Measurements from ENCODE around the gene SNORC.

SNORC gene

DNA sequence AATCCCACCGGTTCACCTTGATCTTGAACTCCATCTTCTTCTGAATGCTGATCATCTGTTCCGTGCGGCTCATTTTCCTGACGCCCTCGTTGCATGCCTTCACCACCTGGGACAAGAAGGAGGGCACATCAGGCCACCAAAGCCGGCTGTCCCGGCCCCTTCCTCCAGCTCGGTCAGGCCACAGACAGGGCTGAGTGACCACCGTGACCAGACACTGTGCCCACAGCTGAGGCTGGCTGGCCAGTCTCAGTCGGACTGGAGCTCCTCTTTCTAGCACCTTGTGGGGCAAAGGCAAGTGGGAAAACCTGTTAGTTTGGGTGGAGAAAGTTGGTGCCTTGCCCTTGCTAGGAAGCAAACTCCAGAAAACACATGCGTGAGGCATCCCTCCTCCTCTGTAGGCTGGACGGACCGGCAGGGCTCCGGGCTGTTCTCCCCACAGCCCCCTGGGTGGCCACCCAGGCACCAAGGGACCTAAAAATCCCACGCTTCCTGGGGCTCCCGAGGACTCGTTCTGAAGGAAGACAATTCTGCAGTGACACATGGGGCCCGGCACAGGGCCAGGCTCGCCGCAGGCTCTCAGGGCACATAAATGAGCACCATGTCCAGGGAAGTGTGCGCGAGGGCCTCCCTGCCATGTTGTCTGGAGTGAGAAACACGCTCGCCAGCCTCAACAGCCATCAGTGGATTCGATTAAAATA is 15.3 kb downstream of the SNORC start:
- Histone ChIP-seq H4K5ac (ENCODE audit: low read length) (no peak overlapping the region), H3K9ac (ENCODE audit: low read length) (no peak overlapping the region), H3K4me2 (ENCODE audit: low read length) (no peak overlapping the region), H3K27ac (ENCODE audit: low read depth, low read length) (no peak overlapping the region), H3K23ac (ENCODE audit: low read length) (no peak overlapping the region), H3K18ac (ENCODE audit: low read length) (no peak overlapping the region), H3K4me1 (ENCODE audit: control insufficient read depth, low read depth, low read length) (no peaks in the 10 kb centered on the region), H3K27me3 (ENCODE audit: insufficient read depth, low read length, poor library complexity) (no peaks in the 10 kb centered on the region), H4K8ac (ENCODE audit: low read depth, low read length) (no peak overlapping the region), H2AK5ac (ENCODE audit: low read length) (no peak overlapping the region), H2BK120ac (ENCODE audit: low read depth, low read length) (no peak overlapping the region), H2BK15ac (replicated peaks; ENCODE audit: low read depth) (no peak overlapping the region), H3K79me2 (ENCODE audit: control insufficient read depth, insufficient read depth, low read length) (no peaks in the 10 kb centered on the region), H3K56ac (ENCODE audit: low read length) (no peak overlapping the region), H2BK5ac (ENCODE audit: low read length) (no peak overlapping the region), H3K36me3 (ENCODE audit: control insufficient read depth, insufficient read depth, low read length) (no peaks in the 10 kb centered on the region), H3K4me3 (ENCODE audit: low read length) (no peak overlapping the region), H3K4ac (ENCODE audit: low read depth, low read length) (no peak overlapping the region), H3K79me1 (ENCODE audit: low read length) (no peaks in the 10 kb centered on the region)
- no peak for DNase-seq
- no CpG with 5 or more reads among the region's 25 CpGs for WGBS (ENCODE audit: extremely low coverage, insufficient coverage, low lambda C conversion rate)

DNA sequence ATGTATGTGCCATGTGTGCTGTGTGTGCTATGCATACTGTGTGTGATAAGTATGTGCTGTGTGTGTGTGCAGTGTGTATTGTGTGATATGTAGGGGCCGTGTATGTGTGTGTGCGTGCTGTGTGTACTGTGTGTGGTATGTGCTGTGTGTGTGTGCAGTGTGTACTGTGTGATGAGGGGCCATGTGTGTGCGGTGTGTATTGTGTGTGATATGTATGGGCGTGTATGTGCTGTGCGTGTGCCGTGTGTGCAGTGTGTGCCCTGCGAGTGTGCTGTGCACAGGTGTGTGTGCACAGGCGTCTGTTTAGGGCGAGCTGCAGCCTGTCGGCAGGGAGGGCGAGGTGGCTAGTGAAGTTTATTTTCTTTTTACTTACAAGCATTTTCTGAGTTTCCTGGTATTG is 16.1 kb downstream of the SNORC start:
- Histone ChIP-seq H3K56ac (ENCODE audit: low read length) (no peak overlapping the region), H2BK120ac (ENCODE audit: low read depth, low read length) (no peak overlapping the region), H2BK5ac (ENCODE audit: low read length) (no peak overlapping the region), H2BK15ac (replicated peaks; ENCODE audit: low read depth) (no peak overlapping the region), H3K4ac (ENCODE audit: low read depth, low read length) (no peak overlapping the region), H3K27me3 (ENCODE audit: insufficient read depth, low read length, poor library complexity) (no peaks in the 10 kb centered on the region), H2AK5ac (ENCODE audit: low read length) (no peak overlapping the region), H3K27ac (ENCODE audit: low read depth, low read length) (no peak overlapping the region), H3K4me2 (ENCODE audit: low read length) (no peak overlapping the region), H3K36me3 (ENCODE audit: control insufficient read depth, insufficient read depth, low read length) (no peaks in the 10 kb centered on the region), H3K79me2 (ENCODE audit: control insufficient read depth, insufficient read depth, low read length) (no peaks in the 10 kb centered on the region), H3K23ac (ENCODE audit: low read length) (no peak overlapping the region), H3K4me3 (ENCODE audit: low read length) (no peak overlapping the region), H3K9ac (ENCODE audit: low read length) (no peak overlapping the region), H3K4me1 (ENCODE audit: control insufficient read depth, low read depth, low read length) (no peaks in the 10 kb centered on the region), H4K8ac (ENCODE audit: low read depth, low read length) (no peak overlapping the region), H4K5ac (ENCODE audit: low read length) (no peak overlapping the region), H3K79me1 (ENCODE audit: low read length) (no peaks in the 10 kb centered on the region), H3K18ac (ENCODE audit: low read length) (no peak overlapping the region)
- no CpG with 5 or more reads among the region's 11 CpGs for WGBS (ENCODE audit: extremely low coverage, insufficient coverage, low lambda C conversion rate)
- DNase-seq, result no peak

GRCh38 chr2:232886632-232887031 is 16.6 kb downstream of the SNORC start:
- no peak overlapping the region for H4K8ac ChIP-seq (ENCODE audit: low read depth, low read length)
- no peak overlapping the region for H4K5ac ChIP-seq (ENCODE audit: low read length)
- H3K9ac ChIP-seq (ENCODE audit: low read length), result no peak overlapping the region
- H3K4me1 ChIP-seq (ENCODE audit: control insufficient read depth, low read depth, low read length), result no peaks in the 10 kb centered on the region
- no peak overlapping the region for H2AK5ac ChIP-seq (ENCODE audit: low read length)
- no peak overlapping the region for H3K56ac ChIP-seq (ENCODE audit: low read length)
- no peak overlapping the region for H3K4ac ChIP-seq (ENCODE audit: low read depth, low read length)
- H3K79me1 ChIP-seq (ENCODE audit: low read length), result no peaks in the 10 kb centered on the region
- WGBS (ENCODE audit: extremely low coverage, insufficient coverage, low lambda C conversion rate), result no CpG with 5 or more reads among the region's 7 CpGs
- H3K27ac ChIP-seq (ENCODE audit: low read depth, low read length), result no peak overlapping the region
- no peak for DNase-seq
- H3K4me2 ChIP-seq (ENCODE audit: low read length), result no peak overlapping the region
- no peak overlapping the region for H2BK15ac ChIP-seq (replicated peaks; ENCODE audit: low read depth)
- no peaks in the 10 kb centered on the region for H3K79me2 ChIP-seq (ENCODE audit: control insufficient read depth, insufficient read depth, low read length)
- H3K27me3 ChIP-seq (ENCODE audit: insufficient read depth, low read length, poor library complexity), result no peaks in the 10 kb centered on the region
- H3K36me3 ChIP-seq (ENCODE audit: control insufficient read depth, insufficient read depth, low read length), result no peaks in the 10 kb centered on the region
- no peak overlapping the region for H3K23ac ChIP-seq (ENCODE audit: low read length)
- H2BK120ac ChIP-seq (ENCODE audit: low read depth, low read length), result no peak overlapping the region
- no peak overlapping the region for H2BK5ac ChIP-seq (ENCODE audit: low read length)
- H3K4me3 ChIP-seq (ENCODE audit: low read length), result no peak overlapping the region
- H3K18ac ChIP-seq (ENCODE audit: low read length), result no peak overlapping the region

- WGBS (ENCODE audit: extremely low coverage, insufficient coverage, low lambda C conversion rate), result no CpG with 5 or more reads among the region's 15 CpGs
- DNase-seq, result peak; percentile 55
- no peaks in the 10 kb centered on the region for H3K79me1 ChIP-seq (ENCODE audit: low read length)
Measured at GRCh38 chr2:232887171-232887850, 17.2 kb downstream of the SNORC start.

GRCh38 chr2:232888099-232888836 is 18.2 kb downstream of the SNORC start:
- DNase-seq, result no peak
- H3K27me3 ChIP-seq (ENCODE audit: insufficient read depth, low read length, poor library complexity), result no peaks in the 10 kb centered on the region
- no peak overlapping the region for H3K23ac ChIP-seq (ENCODE audit: low read length)
- H3K9ac ChIP-seq (ENCODE audit: low read length), result no peak overlapping the region
- H3K4me1 ChIP-seq (ENCODE audit: control insufficient read depth, low read depth, low read length), result no peaks in the 10 kb centered on the region
- H2BK15ac ChIP-seq (replicated peaks; ENCODE audit: low read depth), result no peak overlapping the region
- no peak overlapping the region for H3K4ac ChIP-seq (ENCODE audit: low read depth, low read length)
- no peak overlapping the region for H3K18ac ChIP-seq (ENCODE audit: low read length)
- no peaks in the 10 kb centered on the region for H3K79me2 ChIP-seq (ENCODE audit: control insufficient read depth, insufficient read depth, low read length)
- H2AK5ac ChIP-seq (ENCODE audit: low read length), result no peak overlapping the region
- no peak overlapping the region for H4K5ac ChIP-seq (ENCODE audit: low read length)
- H3K4me2 ChIP-seq (ENCODE audit: low read length), result no peak overlapping the region
- H3K56ac ChIP-seq (ENCODE audit: low read length), result no peak overlapping the region
- H3K36me3 ChIP-seq (ENCODE audit: control insufficient read depth, insufficient read depth, low read length), result no peaks in the 10 kb centered on the region
- H3K79me1 ChIP-seq (ENCODE audit: low read length), result no peaks in the 10 kb centered on the region
- no peak overlapping the region for H4K8ac ChIP-seq (ENCODE audit: low read depth, low read length)
- H3K27ac ChIP-seq (ENCODE audit: low read depth, low read length), result no peak overlapping the region
- WGBS (ENCODE audit: extremely low coverage, insufficient coverage, low lambda C conversion rate), result no CpG with 5 or more reads among the region's 21 CpGs
- no peak overlapping the region for H2BK120ac ChIP-seq (ENCODE audit: low read depth, low read length)
- no peak overlapping the region for H2BK5ac ChIP-seq (ENCODE audit: low read length)
- H3K4me3 ChIP-seq (ENCODE audit: low read length), result no peak overlapping the region

More at GRCh38 chr2:232887171-232887850, 17.2 kb downstream of the SNORC start:
- Histone ChIP-seq H2AK5ac (ENCODE audit: low read length) (no peak overlapping the region), H4K5ac (ENCODE audit: low read length) (no peak overlapping the region), H3K56ac (ENCODE audit: low read length) (no peak overlapping the region), H3K4me2 (ENCODE audit: low read length) (no peak overlapping the region), H3K79me2 (ENCODE audit: control insufficient read depth, insufficient read depth, low read length) (no peaks in the 10 kb centered on the region), H2BK15ac (replicated peaks; ENCODE audit: low read depth) (no peak overlapping the region), H2BK5ac (ENCODE audit: low read length) (no peak overlapping the region), H3K18ac (ENCODE audit: low read length) (no peak overlapping the region), H3K9ac (ENCODE audit: low read length) (no peak overlapping the region), H3K4me3 (ENCODE audit: low read length) (no peak overlapping the region), H3K4me1 (ENCODE audit: control insufficient read depth, low read depth, low read length) (no peaks in the 10 kb centered on the region), H3K36me3 (ENCODE audit: control insufficient read depth, insufficient read depth, low read length) (no peaks in the 10 kb centered on the region), H3K27me3 (ENCODE audit: insufficient read depth, low read length, poor library complexity) (no peaks in the 10 kb centered on the region), H3K23ac (ENCODE audit: low read length) (no peak overlapping the region), H4K8ac (ENCODE audit: low read depth, low read length) (no peak overlapping the region), H2BK120ac (ENCODE audit: low read depth, low read length) (no peak overlapping the region), H3K4ac (ENCODE audit: low read depth, low read length) (no peak overlapping the region), H3K27ac (ENCODE audit: low read depth, low read length) (no peak overlapping the region)

Data from mesendoderm (in vitro differentiated cells).